ENCODE results near the gene TRIM17. TPM values are rescaled to one million over a fixed set of nuclear protein-coding genes. Genes with fewer than 3 reads are reported as not detected.

Gene TRIM17
- total and polyA plus RNA-seq, 7 donors: 0.44 to 0.95 TPM; not detected in 5

DNA sequence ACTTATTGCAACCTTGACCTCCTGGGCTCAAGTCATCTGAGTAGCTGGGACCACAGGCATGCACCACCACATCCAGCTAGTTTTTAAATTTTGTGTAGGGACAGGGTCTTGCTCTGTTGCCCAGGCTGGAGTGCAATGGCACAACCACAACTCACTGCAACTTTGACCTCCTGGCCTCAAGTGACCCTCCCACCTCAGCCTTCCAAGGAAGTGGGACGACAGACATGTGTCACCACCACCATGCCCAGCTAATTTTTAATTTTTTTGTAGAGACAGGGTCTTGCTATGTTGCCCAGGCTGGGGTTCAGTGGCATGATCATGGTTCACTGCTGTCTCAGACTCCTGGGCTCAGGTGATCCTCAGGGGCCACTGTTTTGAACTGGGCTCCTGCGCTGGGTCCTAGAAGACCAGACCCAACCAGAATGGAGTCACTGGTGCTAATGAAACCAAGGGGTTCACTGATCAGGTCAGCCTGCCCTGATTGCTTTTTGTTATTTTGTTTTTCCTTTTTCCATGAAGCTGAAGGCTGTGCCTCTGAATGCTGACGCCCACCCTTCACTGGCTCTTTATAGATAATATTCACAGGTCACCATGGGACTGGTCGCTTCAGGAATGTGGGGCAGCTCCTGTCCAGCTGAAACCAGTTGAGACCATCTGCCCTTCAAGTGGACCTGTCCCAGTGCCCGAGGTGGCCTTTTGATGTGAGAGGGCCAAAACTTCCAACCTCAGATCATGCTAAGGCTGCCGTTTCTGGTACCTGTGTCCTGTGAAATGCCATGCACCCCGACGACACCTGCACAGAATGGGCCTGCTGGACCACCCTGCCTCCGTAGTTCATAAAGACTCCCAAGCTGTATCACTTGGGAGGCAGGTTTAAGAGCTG lies 4.9 kb downstream of the TRIM17 start:
- TF ChIP-seq, protein P1, sequence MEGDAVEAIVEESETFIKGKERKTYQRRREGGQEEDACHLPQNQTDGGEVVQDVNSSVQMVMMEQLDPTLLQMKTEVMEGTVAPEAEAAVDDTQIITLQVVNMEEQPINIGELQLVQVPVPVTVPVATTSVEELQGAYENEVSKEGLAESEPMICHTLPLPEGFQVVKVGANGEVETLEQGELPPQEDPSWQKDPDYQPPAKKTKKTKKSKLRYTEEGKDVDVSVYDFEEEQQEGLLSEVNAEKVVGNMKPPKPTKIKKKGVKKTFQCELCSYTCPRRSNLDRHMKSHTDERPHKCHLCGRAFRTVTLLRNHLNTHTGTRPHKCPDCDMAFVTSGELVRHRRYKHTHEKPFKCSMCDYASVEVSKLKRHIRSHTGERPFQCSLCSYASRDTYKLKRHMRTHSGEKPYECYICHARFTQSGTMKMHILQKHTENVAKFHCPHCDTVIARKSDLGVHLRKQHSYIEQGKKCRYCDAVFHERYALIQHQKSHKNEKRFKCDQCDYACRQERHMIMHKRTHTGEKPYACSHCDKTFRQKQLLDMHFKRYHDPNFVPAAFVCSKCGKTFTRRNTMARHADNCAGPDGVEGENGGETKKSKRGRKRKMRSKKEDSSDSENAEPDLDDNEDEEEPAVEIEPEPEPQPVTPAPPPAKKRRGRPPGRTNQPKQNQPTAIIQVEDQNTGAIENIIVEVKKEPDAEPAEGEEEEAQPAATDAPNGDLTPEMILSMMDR (IDR thresholded peaks at IDR 0.05): no peak
- TF ChIP-seq EP300 (IDR thresholded peaks at IDR 0.05): no peak
- TF ChIP-seq POLR2A (IDR thresholded peaks at IDR 0.05): no peak
- TF ChIP-seq POLR2AphosphoS5 (IDR thresholded peaks at IDR 0.05): no peak
- peaks cover 15 to 24% (median 23%) of the 10 kb centered on the region in 3 donors for H3K27me3 ChIP-seq
- intact Hi-C loops (cut with DNase I): no loop called here
- no peak overlapping the region for H3K4me3 ChIP-seq
- no peak for DNase-seq
- WGBS, 2 donors: 92 to 94% methylated on average over 9 of the region's 9 CpGs
- no peaks in the 10 kb centered on the region for H3K9me3 ChIP-seq
- H3K36me3 ChIP-seq: no peaks in the 10 kb centered on the region
- H3K27ac ChIP-seq: no peak overlapping the region
- H3K4me1 ChIP-seq: peaks cover 0 to 27% (median 25%) of the 10 kb centered on the region in 4 donors

DNA sequence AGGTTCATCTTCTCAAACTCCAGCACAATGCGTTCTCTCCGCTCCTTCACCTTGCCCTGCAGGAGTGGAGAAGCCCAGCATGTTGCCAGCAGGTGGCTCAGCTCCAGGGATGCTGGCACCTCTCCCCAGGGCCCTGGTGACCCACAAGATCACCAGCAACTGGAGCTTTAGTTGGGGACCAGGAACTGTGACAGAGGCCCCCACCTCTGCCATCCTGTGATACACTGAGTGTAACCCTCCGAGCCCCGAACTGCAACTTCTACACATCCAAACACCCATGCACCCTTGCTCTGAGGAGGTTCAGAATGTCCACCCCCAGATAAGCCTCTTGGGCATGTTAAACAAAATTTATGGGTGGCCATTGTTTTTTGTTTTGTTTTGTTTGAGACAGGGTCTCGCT lies 5.5 kb downstream of the TRIM17 start:
- Histone ChIP-seq H3K4me3 (no peak overlapping the region), H3K27ac (no peak overlapping the region), H3K36me3 (no peaks in the 10 kb centered on the region), H3K4me1 (peaks cover 0 to 22% (median 18%) of the 10 kb centered on the region in 4 donors), H3K9me3 (no peaks in the 10 kb centered on the region), H3K27me3 (peaks cover 9 to 17% (median 17%) of the 10 kb centered on the region in 3 donors)
- TF ChIP-seq, protein P1 (IDR thresholded peaks at IDR 0.05): no peak
- TF ChIP-seq POLR2AphosphoS5 (IDR thresholded peaks at IDR 0.05) (no peak), EP300 (IDR thresholded peaks at IDR 0.05) (no peak), POLR2A (IDR thresholded peaks at IDR 0.05) (no peak)
- intact Hi-C loops (cut with DNase I): no loop called here
- WGBS, 2 donors: 97 to 98% methylated on average over 5 of the region's 5 CpGs
- no peak for DNase-seq

GRCh38 chr1:228410671-228411070 lies 6.0 kb downstream of the TRIM17 start:
- WGBS, 2 donors: 94 to 96% methylated on average over 11 of the region's 11 CpGs
- H3K4me3 ChIP-seq: no peak overlapping the region
- peaks cover 0 to 22% (median 17%) of the 10 kb centered on the region in 4 donors for H3K4me1 ChIP-seq
- intact Hi-C loops (cut with DNase I): no loop called here
- H3K9me3 ChIP-seq: no peaks in the 10 kb centered on the region
- H3K27me3 ChIP-seq: peaks cover 4 to 13% (median 12%) of the 10 kb centered on the region in 3 donors
- TF ChIP-seq EP300 (IDR thresholded peaks at IDR 0.05): no peak
- DNase-seq: no peak
- H3K36me3 ChIP-seq: no peaks in the 10 kb centered on the region
- no peak overlapping the region for H3K27ac ChIP-seq

DNA sequence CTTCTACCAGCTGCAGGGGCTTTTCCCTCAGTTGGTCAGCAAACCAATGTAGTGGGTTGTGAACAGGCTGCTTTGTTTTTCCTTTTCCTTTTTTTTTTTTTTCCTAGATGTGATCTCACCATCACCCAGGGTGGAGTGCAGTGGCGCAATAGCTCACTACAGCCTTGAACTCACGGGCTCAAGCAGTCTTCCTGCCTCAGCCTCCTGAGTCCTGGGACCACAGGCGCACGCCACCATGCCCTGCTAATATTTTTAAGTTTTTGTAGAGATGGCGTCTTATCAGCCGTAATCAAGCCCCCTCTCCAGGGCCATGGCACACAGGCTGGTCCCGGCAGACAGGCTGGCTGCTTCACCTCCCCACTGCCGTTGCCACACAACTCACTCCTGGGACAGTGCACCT lies 6.6 kb downstream of the TRIM17 start:
- Histone ChIP-seq H3K4me1 (peaks cover 0 to 27% (median 22%) of the 10 kb centered on the region in 4 donors), H3K4me3 (no peak overlapping the region), H3K9me3 (no peaks in the 10 kb centered on the region), H3K27me3 (peaks cover under 1 to 6% (median 6%) of the 10 kb centered on the region in 3 donors), H3K36me3 (no peaks in the 10 kb centered on the region), H3K27ac (peak overlapping the region in 1 of 4 donors; percentile 46)
- intact Hi-C loops (cut with DNase I): no loop called here
- TF ChIP-seq POLR2AphosphoS5 (IDR thresholded peaks at IDR 0.05) (no peak), EP300 (IDR thresholded peaks at IDR 0.05) (no peak), POLR2A (IDR thresholded peaks at IDR 0.05) (no peak)
- TF ChIP-seq, protein P1 (IDR thresholded peaks at IDR 0.05): no peak
- DNase-seq: no peak
- WGBS, 2 donors: 91 to 93% methylated on average over 8 of the region's 8 CpGs
